NCI-H128 (cell line): Measurements from ENCODE around the gene GOPC.

Experiments
- DNase-seq: peaks from one replicate; lab custom pipeline; 2025; ENCODE audit not compliant: unreplicated experiment; lab: John Stamatoyannopoulos, UW

Gene GOPC

GRCh38 chr6:117550078-117550600 lies 52.2 kb downstream of the GOPC start:
- no peak for DNase-seq

GRCh38 chr6:117549611-117550010 lies 52.7 kb downstream of the GOPC start:
- DNase-seq = no peak

GRCh38 chr6:117548797-117549301 lies 53.5 kb downstream of the GOPC start:
- no peak for DNase-seq

GRCh38 chr6:117547688-117548621 lies 54.4 kb downstream of the GOPC start:
- DNase-seq = no peak

- DNase-seq = no peak
Observed at GRCh38 chr6:117546674-117547073, 55.6 kb downstream of the GOPC start.

GRCh38 chr6:117545161-117545595 lies 57.1 kb downstream of the GOPC start:
- DNase-seq = no peak

GRCh38 chr6:117544716-117545115 lies 57.6 kb downstream of the GOPC start:
- no peak for DNase-seq

GRCh38 chr6:117542493-117542892 lies 59.8 kb downstream of the GOPC start:
- no peak for DNase-seq

GRCh38 chr6:117540670-117541069 lies 61.6 kb downstream of the GOPC start:
- no peak for DNase-seq

GRCh38 chr6:117538615-117539014 lies 63.7 kb downstream of the GOPC start:
- no peak for DNase-seq

GRCh38 chr6:117536317-117536716 lies 66.0 kb downstream of the GOPC start:
- no peak for DNase-seq

- no peak for DNase-seq
Observed at GRCh38 chr6:117534974-117535373, 67.3 kb downstream of the GOPC start.

GRCh38 chr6:117533775-117534174 lies 68.5 kb downstream of the GOPC start:
- no peak for DNase-seq

- DNase-seq = no peak
Observed at GRCh38 chr6:117531809-117532725, 70.2 kb downstream of the GOPC start.

- no peak for DNase-seq
Observed at GRCh38 chr6:117531346-117531745, 71.0 kb downstream of the GOPC start.

GRCh38 chr6:117530467-117531242 lies 71.7 kb downstream of the GOPC start:
- no peak for DNase-seq

- DNase-seq = no peak
Observed at GRCh38 chr6:117525607-117526006, 76.7 kb downstream of the GOPC start.

GRCh38 chr6:117521791-117522502 lies 80.4 kb downstream of the GOPC start:
- no peak for DNase-seq

GRCh38 chr6:117520603-117521395 lies 81.5 kb downstream of the GOPC start:
- no peak for DNase-seq
